Stimulated activated CD8-positive, alpha-beta memory T cell treated with anti-CD3 and anti-CD28 coated beads, Interleukin-15, amount 100 ng/mL, for 48 hours (primary cell): ENCODE data around the gene NRDC.
"Not testable (repeated sequence)": the region's sequence is repeated elsewhere in the genome, so short reads cannot be mapped to it uniquely, and the experiment has no call there.

Source experiments
- DNase-seq, 2 donors: peaks; one replicate each; pipeline ENCODE4 v3.0.0-alpha.2; 2020; ENCODE audit warnings: low read depth in 2 of 2

NRDC gene

GRCh38 chr1:51878616-51879336 is at the start of gene NRDC:
Gene NRDC (minus strand): TSS chr1:51878727. CDS start chr1:51878615, 112 bp downstream.
- peak; percentile 98 to 99 for DNase-seq

- no peak for DNase-seq
Observed at GRCh38 chr1:51927029-51927428, 48.5 kb upstream of the NRDC start.

- no peak for DNase-seq
Observed at GRCh38 chr1:51926171-51926812, 47.8 kb upstream of the NRDC start.

- peak; percentile 3 to 37 for DNase-seq
Observed at GRCh38 chr1:51924455-51924854, 45.9 kb upstream of the NRDC start.

- DNase-seq = no peak
Observed at GRCh38 chr1:51922040-51922439, 43.5 kb upstream of the NRDC start.

- DNase-seq = no peak
Observed at GRCh38 chr1:51920130-51920529, 41.6 kb upstream of the NRDC start.

- no peak for DNase-seq
Observed at GRCh38 chr1:51919684-51920083, 41.2 kb upstream of the NRDC start.

GRCh38 chr1:51916587-51917405 is 38.3 kb upstream of the NRDC start:
- no peak for DNase-seq

GRCh38 chr1:51915951-51916350 is 37.4 kb upstream of the NRDC start:
- no peak for DNase-seq

- no peak for DNase-seq
Observed at GRCh38 chr1:51912881-51913280, 34.4 kb upstream of the NRDC start.

- DNase-seq = no peak
Observed at GRCh38 chr1:51910221-51911000, 31.9 kb upstream of the NRDC start.

- DNase-seq = no peak
Observed at GRCh38 chr1:51908499-51908898, 30.0 kb upstream of the NRDC start.

- DNase-seq = no peak
Observed at GRCh38 chr1:51907079-51907702, 28.7 kb upstream of the NRDC start.

GRCh38 chr1:51906306-51907078 is 28.0 kb upstream of the NRDC start:
- DNase-seq = no peak

GRCh38 chr1:51902456-51902855 is 23.9 kb upstream of the NRDC start:
- no peak for DNase-seq

GRCh38 chr1:51901151-51901550 is 22.6 kb upstream of the NRDC start:
- no peak for DNase-seq

- DNase-seq = no peak
Observed at GRCh38 chr1:51899022-51899421, 20.5 kb upstream of the NRDC start.

GRCh38 chr1:51898090-51898734 is 19.7 kb upstream of the NRDC start:
- no peak for DNase-seq

- no peak for DNase-seq
Observed at GRCh38 chr1:51897699-51898031, 19.1 kb upstream of the NRDC start.

GRCh38 chr1:51894748-51895147 is 16.2 kb upstream of the NRDC start:
- DNase-seq = not testable (repeated sequence)
